Astrocyte (in vitro differentiated cells and primary cell): ENCODE results near the gene MOSPD3. TPM values are rescaled to one million over a fixed set of nuclear protein-coding genes. Genes with fewer than 3 reads are reported as not detected.

ENCODE experiments used
- DNase-seq: peaks from one replicate; pipeline ENCODE4 v3.0.0-alpha.2; 2010; ENCODE audit warnings: low read depth
- FAIRE-seq: peaks from 2 replicates; lab custom pipeline; 2011; peaks lifted over from hg19 to GRCh38; lab: Jason Lieb, UNC
- H2AFZ ChIP-seq: 2 replicates; pipeline ENCODE4 v1.6.0; 2012; ENCODE audit warnings: low read depth, low read length, inconsistent platforms
- H3K27ac ChIP-seq: 2 replicates; pipeline ENCODE4 v1.5.1; 2011; ENCODE audit warnings: low read depth, low read length, inconsistent platforms
- H3K27me3 ChIP-seq: 2 replicates; pipeline ENCODE4 v1.6.0; 2011; ENCODE audit warnings: low read length, inconsistent platforms; ENCODE audit not compliant: insufficient read depth
- H3K36me3 ChIP-seq: 2 replicates; pipeline ENCODE4 v1.5.1; 2011; ENCODE audit warnings: low read length, inconsistent platforms; ENCODE audit not compliant: insufficient read depth
- H3K4me1 ChIP-seq: 2 replicates; pipeline ENCODE4 v1.5.1; 2011; ENCODE audit warnings: low read length, inconsistent platforms; ENCODE audit not compliant: insufficient read depth
- H3K4me2 ChIP-seq: 2 replicates; pipeline ENCODE4 v1.6.0; 2012; ENCODE audit warnings: low read length, inconsistent platforms
- H3K4me3 ChIP-seq: 2 replicates; pipeline ENCODE4 v1.5.1; 2011; ENCODE audit warnings: low read depth, mild to moderate bottlenecking, low read length, inconsistent platforms; ENCODE audit not compliant: insufficient read depth
- H3K79me2 ChIP-seq: 2 replicates; pipeline ENCODE4 v1.6.0; 2012; ENCODE audit warnings: mild to moderate bottlenecking, low read length, inconsistent platforms; ENCODE audit not compliant: insufficient read depth
- H3K9ac ChIP-seq: 2 replicates; pipeline ENCODE4 v1.6.0; 2012; ENCODE audit warnings: mild to moderate bottlenecking, low read length, inconsistent platforms
- H3K9me3 ChIP-seq: 2 replicates; pipeline ENCODE4 v1.5.1; 2012; ENCODE audit warnings: low read depth, mild to moderate bottlenecking, low read length, inconsistent platforms; ENCODE audit not compliant: insufficient read depth
- H4K20me1 ChIP-seq: 2 replicates; pipeline ENCODE4 v1.6.0; 2012; ENCODE audit warnings: low read length, inconsistent platforms; ENCODE audit not compliant: insufficient read depth
- H3K27ac Mint-ChIP-seq: one replicate; pipeline ENCODE4 v1.8.0; 2021; ENCODE audit warnings: mild to moderate bottlenecking, mixed read lengths; ENCODE audit not compliant: unreplicated experiment
- H3K27me3 Mint-ChIP-seq: one replicate; pipeline ENCODE4 v1.8.0; 2021; ENCODE audit warnings: low read depth, mixed read lengths; ENCODE audit not compliant: unreplicated experiment
- H3K36me3 Mint-ChIP-seq: one replicate; pipeline ENCODE4 v1.8.0; 2021; ENCODE audit warnings: low read depth, mixed read lengths; ENCODE audit not compliant: unreplicated experiment
- H3K4me1 Mint-ChIP-seq: one replicate; pipeline ENCODE4 v1.8.0; 2021; ENCODE audit warnings: low read depth, mixed read lengths; ENCODE audit not compliant: unreplicated experiment
- H3K4me3 Mint-ChIP-seq: one replicate; pipeline ENCODE4 v1.8.0; 2021; ENCODE audit warnings: mild to moderate bottlenecking, moderate library complexity, mixed read lengths; ENCODE audit not compliant: unreplicated experiment
- H3K9me3 Mint-ChIP-seq: one replicate; pipeline ENCODE4 v1.8.0; 2021; ENCODE audit warnings: mild to moderate bottlenecking, mixed read lengths; ENCODE audit not compliant: unreplicated experiment
- EZH2 ChIP-seq: IDR thresholded peaks from 2 replicates; pipeline ENCODE4 v1.6.1; 2012; ENCODE audit warnings: mild to moderate bottlenecking, low read length, inconsistent platforms; ENCODE audit not compliant: insufficient read depth
- total RNA-seq: library from RNA; stranded (reverse); gene quantifications from 2 replicates; pipeline ENCODE4 v1.2.1, GENCODE V29; 2021
- TF ChIP-seq, protein P1 (sequence below): IDR thresholded peaks from 2 replicates; pipeline ENCODE4 v1.5.1; 2011; ENCODE audit warnings: low read depth, mild to moderate bottlenecking, inconsistent platforms, low read length, moderate library complexity; ENCODE audit not compliant: insufficient read depth

Gene MOSPD3
- total RNA-seq, 1 donor from 2014 or later = 18.8 TPM

DNA sequence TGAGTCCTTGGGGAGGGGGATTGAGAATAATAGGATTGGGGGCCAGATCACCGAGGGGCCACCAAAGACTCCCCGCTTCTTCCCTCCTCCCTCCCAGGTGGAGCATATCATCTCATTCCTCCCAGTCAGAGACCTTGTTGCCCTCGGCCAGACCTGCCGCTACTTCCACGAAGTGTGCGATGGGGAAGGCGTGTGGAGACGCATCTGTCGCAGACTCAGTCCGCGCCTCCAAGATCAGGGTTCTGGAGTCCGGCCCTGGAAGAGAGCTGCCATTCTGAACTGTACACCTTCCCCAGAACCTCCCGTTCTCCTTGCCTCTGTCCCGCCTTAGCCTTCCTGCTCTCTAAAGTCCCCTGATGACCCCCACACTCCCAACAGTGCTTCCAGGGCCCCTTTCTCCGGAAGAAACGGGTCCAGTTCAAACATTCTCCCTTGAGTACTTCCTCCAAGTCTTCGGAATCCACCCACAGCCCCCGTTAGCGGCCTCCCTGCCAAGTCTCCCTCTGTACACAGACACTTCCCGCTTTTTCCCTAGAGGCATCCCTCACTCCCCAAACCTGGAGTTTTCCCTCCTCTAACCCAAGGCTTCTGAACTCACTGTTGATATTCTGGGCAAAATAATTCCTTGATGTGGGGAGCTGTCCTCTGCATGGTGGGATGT lies 22.1 kb upstream of the MOSPD3 start:
- H2AFZ ChIP-seq = no peak overlapping the region
- no peak overlapping the region for H3K4me3 Mint-ChIP-seq

DNA sequence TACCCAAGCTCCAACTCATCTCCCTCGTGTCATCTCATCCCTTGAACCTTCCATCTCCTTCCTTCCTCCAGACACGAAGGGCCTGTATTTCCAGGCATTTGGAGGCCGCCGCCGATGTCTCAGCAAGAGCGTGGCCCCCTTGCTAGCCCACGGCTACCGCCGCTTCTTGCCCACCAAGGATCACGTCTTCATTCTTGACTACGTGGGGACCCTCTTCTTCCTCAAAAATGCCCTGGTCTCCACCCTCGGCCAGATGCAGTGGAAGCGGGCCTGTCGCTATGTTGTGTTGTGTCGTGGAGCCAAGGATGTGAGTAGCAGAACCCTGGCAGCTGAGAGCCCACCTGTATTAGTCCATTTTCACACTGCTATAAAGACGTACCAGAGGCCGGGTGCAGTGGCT lies 20.7 kb upstream of the MOSPD3 start:
- no peak overlapping the region for H2AFZ ChIP-seq
- DNase-seq (no peak), FAIRE-seq (no peak)
- H3K9me3 ChIP-seq = no peaks in the 10 kb centered on the region
- peaks cover 6% of the 10 kb centered on the region for H3K36me3 Mint-ChIP-seq
- peaks cover 11% of the 10 kb centered on the region for H3K27me3 Mint-ChIP-seq
- H3K4me2 ChIP-seq = no peak overlapping the region
- no peaks in the 10 kb centered on the region for H3K4me1 Mint-ChIP-seq
- no peak overlapping the region for H3K27ac ChIP-seq
- H3K27me3 ChIP-seq = peaks cover 7% of the 10 kb centered on the region
- no peaks in the 10 kb centered on the region for H4K20me1 ChIP-seq
- no peak overlapping the region for H3K27ac Mint-ChIP-seq
- H3K79me2 ChIP-seq = no peaks in the 10 kb centered on the region
- H3K9me3 Mint-ChIP-seq = no peaks in the 10 kb centered on the region
- TF ChIP-seq, protein P1, sequence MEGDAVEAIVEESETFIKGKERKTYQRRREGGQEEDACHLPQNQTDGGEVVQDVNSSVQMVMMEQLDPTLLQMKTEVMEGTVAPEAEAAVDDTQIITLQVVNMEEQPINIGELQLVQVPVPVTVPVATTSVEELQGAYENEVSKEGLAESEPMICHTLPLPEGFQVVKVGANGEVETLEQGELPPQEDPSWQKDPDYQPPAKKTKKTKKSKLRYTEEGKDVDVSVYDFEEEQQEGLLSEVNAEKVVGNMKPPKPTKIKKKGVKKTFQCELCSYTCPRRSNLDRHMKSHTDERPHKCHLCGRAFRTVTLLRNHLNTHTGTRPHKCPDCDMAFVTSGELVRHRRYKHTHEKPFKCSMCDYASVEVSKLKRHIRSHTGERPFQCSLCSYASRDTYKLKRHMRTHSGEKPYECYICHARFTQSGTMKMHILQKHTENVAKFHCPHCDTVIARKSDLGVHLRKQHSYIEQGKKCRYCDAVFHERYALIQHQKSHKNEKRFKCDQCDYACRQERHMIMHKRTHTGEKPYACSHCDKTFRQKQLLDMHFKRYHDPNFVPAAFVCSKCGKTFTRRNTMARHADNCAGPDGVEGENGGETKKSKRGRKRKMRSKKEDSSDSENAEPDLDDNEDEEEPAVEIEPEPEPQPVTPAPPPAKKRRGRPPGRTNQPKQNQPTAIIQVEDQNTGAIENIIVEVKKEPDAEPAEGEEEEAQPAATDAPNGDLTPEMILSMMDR = no peak
- no peak for TF ChIP-seq EZH2
- H3K36me3 ChIP-seq = no peaks in the 10 kb centered on the region
- no peak overlapping the region for H3K9ac ChIP-seq
- H3K4me3 Mint-ChIP-seq = no peak overlapping the region
- H3K4me3 ChIP-seq = no peak overlapping the region
- H3K4me1 ChIP-seq = peaks cover 3% of the 10 kb centered on the region

More for the DNA sequence above, 22.1 kb upstream of the MOSPD3 start:
- Mint-ChIP-seq H3K27ac (no peak overlapping the region), H3K9me3 (no peaks in the 10 kb centered on the region), H3K27me3 (peaks cover 9% of the 10 kb centered on the region), H3K4me1 (no peaks in the 10 kb centered on the region), H3K36me3 (peaks cover 2% of the 10 kb centered on the region)
- H3K9me3 ChIP-seq = no peaks in the 10 kb centered on the region
- H3K36me3 ChIP-seq = no peaks in the 10 kb centered on the region
- no peak for DNase-seq
- no peak for FAIRE-seq
- TF ChIP-seq, protein P1 = no peak
- no peak for TF ChIP-seq EZH2
- peaks cover 6% of the 10 kb centered on the region for H3K4me1 ChIP-seq
- no peak overlapping the region for H3K4me3 ChIP-seq
- H3K9ac ChIP-seq = no peak overlapping the region
- H4K20me1 ChIP-seq = peaks cover 5% of the 10 kb centered on the region
- H3K79me2 ChIP-seq = peaks cover 7% of the 10 kb centered on the region
- no peak overlapping the region for H3K4me2 ChIP-seq
- H3K27me3 ChIP-seq = peaks cover 7% of the 10 kb centered on the region
- H3K27ac ChIP-seq = no peak overlapping the region

DNA sequence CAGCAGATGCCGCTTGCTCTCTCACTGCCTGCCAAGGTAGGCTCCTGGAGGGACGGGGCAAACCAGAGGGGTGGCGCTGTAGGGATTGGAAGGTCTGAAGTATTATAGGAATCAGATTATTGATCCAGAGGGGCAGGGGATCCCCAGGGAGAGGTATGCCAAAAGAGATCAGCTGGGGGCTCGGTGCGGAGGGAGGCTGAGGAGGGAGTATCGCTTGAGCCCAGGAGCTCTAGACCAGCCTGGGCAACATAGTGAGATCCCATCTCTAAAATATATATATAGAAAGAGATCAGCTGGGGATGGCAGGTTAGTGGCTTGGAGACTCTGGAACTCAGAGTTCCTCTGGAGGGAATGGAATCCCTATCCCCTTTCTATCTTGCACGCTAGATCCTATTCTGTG lies 17.2 kb upstream of the MOSPD3 start:
- Mint-ChIP-seq H3K36me3 (peaks cover 7% of the 10 kb centered on the region), H3K27me3 (peaks cover 9% of the 10 kb centered on the region), H3K4me1 (peaks cover 4% of the 10 kb centered on the region), H3K9me3 (no peaks in the 10 kb centered on the region), H3K27ac (no peak overlapping the region), H3K4me3 (no peak overlapping the region)
- H4K20me1 ChIP-seq = no peaks in the 10 kb centered on the region
- no peak overlapping the region for H3K4me2 ChIP-seq
- DNase-seq = no peak
- H2AFZ ChIP-seq = no peak overlapping the region
- no peak overlapping the region for H3K9ac ChIP-seq
- no peaks in the 10 kb centered on the region for H3K36me3 ChIP-seq
- H3K4me3 ChIP-seq = no peak overlapping the region
- no peak for FAIRE-seq
- H3K27me3 ChIP-seq = no peaks in the 10 kb centered on the region
- no peak overlapping the region for H3K27ac ChIP-seq
- peaks cover 3% of the 10 kb centered on the region for H3K4me1 ChIP-seq
- no peak for TF ChIP-seq EZH2
- TF ChIP-seq, protein P1 = no peak
- H3K79me2 ChIP-seq = no peaks in the 10 kb centered on the region
- no peaks in the 10 kb centered on the region for H3K9me3 ChIP-seq
